Keratinocyte (primary cell): ENCODE results near the gene SAMD4B.

Source experiments
- EZH2 ChIP-seq: IDR thresholded peaks from one replicate; pipeline ENCODE4 v1.6.1; 2012; ENCODE audit warnings: inconsistent platforms, mild to moderate bottlenecking, low read length, moderate library complexity
- TF ChIP-seq, protein P1 (sequence below), 3 experiments: IDR thresholded peaks in 1 of 3; conservative IDR thresholded peaks in 1 of 3; optimal IDR thresholded peaks in 1 of 3; 2 replicates in 2 of 3; 3 replicates in 1 of 3; pipeline versions ENCODE3 to v1.5.1; 2011; ENCODE audit warnings: low read length in 3 of 3, mild to moderate bottlenecking in 3 of 3, moderate library complexity in 2 of 3, control low read depth in 1 of 3, inconsistent platforms in 1 of 3; ENCODE audit not compliant: insufficient read depth in 2 of 3; ENCODE audit errors: extremely low read depth in 1 of 3

DNA sequence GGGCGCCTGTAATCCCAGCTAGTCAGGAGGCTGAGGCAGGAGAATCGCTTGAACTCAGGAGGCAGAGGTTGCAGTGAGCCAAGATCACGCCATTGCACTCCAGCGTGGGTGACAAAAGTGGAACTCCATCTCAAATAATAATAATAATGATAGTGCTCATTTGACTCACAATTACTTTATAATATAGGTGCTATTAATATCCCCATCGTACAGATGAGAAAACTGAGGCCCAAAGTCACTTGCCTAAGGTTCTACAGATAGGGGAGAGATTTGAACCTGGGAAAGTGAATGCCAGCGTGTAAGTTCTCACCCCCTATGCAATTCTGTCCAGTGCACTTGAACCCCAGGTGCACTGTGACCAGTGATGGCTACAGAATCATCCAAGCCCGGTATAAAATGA lies 12.3 kb upstream of the SAMD4B start:
- TF ChIP-seq, protein P1, sequence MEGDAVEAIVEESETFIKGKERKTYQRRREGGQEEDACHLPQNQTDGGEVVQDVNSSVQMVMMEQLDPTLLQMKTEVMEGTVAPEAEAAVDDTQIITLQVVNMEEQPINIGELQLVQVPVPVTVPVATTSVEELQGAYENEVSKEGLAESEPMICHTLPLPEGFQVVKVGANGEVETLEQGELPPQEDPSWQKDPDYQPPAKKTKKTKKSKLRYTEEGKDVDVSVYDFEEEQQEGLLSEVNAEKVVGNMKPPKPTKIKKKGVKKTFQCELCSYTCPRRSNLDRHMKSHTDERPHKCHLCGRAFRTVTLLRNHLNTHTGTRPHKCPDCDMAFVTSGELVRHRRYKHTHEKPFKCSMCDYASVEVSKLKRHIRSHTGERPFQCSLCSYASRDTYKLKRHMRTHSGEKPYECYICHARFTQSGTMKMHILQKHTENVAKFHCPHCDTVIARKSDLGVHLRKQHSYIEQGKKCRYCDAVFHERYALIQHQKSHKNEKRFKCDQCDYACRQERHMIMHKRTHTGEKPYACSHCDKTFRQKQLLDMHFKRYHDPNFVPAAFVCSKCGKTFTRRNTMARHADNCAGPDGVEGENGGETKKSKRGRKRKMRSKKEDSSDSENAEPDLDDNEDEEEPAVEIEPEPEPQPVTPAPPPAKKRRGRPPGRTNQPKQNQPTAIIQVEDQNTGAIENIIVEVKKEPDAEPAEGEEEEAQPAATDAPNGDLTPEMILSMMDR (optimal IDR thresholded peaks at IDR 0.05 in 1 of 3, IDR thresholded peaks at IDR 0.05 in 1 of 3, conservative IDR thresholded peaks at IDR 0.05 in 1 of 3; ENCODE audit: extremely low read depth in 1 of 3, insufficient read depth in 2 of 3, low read length in 3 of 3): no peak
- no peak for TF ChIP-seq EZH2
